Peyer's patch (tissue), 4 donors: Measurements from ENCODE around the gene NPFF.

Experiments
- POLR2A ChIP-seq, 2 donors: fragments of 450-650 bp; IDR thresholded peaks; one replicate each; pipeline ENCODE4 v1.5.1; 2017; ENCODE audit warnings: antibody characterized with exemption in 2 of 2, mild to moderate bottlenecking in 2 of 2, moderate library complexity in 2 of 2
- TF ChIP-seq, protein P1 (sequence below), 6 experiments: fragments of 450-650 bp in 4 of 6; fragments of 200-600 bp in 2 of 6; sonication (generic) in 1 of 6; IDR thresholded peaks; one replicate each; pipeline ENCODE4 v1.5.1; 2017 to 2019; ENCODE audit warnings: antibody characterized with exemption in 6 of 6, mild to moderate bottlenecking in 3 of 6, moderate library complexity in 1 of 6

GRCh38 chr12:53530920-53531319 lies 23.6 kb upstream of the NPFF start:
- TF ChIP-seq, protein P1, sequence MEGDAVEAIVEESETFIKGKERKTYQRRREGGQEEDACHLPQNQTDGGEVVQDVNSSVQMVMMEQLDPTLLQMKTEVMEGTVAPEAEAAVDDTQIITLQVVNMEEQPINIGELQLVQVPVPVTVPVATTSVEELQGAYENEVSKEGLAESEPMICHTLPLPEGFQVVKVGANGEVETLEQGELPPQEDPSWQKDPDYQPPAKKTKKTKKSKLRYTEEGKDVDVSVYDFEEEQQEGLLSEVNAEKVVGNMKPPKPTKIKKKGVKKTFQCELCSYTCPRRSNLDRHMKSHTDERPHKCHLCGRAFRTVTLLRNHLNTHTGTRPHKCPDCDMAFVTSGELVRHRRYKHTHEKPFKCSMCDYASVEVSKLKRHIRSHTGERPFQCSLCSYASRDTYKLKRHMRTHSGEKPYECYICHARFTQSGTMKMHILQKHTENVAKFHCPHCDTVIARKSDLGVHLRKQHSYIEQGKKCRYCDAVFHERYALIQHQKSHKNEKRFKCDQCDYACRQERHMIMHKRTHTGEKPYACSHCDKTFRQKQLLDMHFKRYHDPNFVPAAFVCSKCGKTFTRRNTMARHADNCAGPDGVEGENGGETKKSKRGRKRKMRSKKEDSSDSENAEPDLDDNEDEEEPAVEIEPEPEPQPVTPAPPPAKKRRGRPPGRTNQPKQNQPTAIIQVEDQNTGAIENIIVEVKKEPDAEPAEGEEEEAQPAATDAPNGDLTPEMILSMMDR (IDR thresholded peaks at IDR 0.05): no peak
- no peak for TF ChIP-seq POLR2A (IDR thresholded peaks at IDR 0.05)
